Measurements from ENCODE around the gene S100Z.

The S100Z gene

DNA sequence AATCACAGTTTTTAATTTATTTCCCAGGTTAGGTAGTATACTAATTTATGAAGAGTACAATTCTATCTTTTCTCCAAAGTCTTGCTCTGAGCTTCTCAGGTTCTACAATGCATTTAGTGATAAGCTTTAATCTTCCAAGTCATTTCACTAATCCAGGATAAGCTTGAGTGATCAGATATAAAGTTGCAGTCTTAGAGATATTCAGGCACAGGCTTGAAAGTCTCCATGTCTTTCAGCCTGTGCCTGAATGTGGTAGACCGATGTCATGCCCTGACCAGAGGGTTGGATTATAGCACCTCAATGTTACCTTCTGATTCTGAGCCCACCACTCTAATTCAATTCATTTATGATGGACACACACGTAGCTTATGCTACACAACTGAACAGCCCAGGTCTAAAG is 106.2 kb downstream of the S100Z start:
- H3K27me3 ChIP-seq (ENCODE audit: insufficient read depth, low read depth, severe bottlenecking): peaks cover 41% of the 10 kb centered on the region
- no peak overlapping the region for H3K27ac ChIP-seq
- DNase-seq: peak; percentile 39
- H3K36me3 ChIP-seq: no peaks in the 10 kb centered on the region
- TF ChIP-seq, protein P1, sequence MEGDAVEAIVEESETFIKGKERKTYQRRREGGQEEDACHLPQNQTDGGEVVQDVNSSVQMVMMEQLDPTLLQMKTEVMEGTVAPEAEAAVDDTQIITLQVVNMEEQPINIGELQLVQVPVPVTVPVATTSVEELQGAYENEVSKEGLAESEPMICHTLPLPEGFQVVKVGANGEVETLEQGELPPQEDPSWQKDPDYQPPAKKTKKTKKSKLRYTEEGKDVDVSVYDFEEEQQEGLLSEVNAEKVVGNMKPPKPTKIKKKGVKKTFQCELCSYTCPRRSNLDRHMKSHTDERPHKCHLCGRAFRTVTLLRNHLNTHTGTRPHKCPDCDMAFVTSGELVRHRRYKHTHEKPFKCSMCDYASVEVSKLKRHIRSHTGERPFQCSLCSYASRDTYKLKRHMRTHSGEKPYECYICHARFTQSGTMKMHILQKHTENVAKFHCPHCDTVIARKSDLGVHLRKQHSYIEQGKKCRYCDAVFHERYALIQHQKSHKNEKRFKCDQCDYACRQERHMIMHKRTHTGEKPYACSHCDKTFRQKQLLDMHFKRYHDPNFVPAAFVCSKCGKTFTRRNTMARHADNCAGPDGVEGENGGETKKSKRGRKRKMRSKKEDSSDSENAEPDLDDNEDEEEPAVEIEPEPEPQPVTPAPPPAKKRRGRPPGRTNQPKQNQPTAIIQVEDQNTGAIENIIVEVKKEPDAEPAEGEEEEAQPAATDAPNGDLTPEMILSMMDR (IDR thresholded peaks at IDR 0.05; ENCODE audit: low read depth, low read length): no peak
- no peak overlapping the region for H3K4me3 ChIP-seq (ENCODE audit: low read depth, low read length)
- H3K9me3 ChIP-seq (ENCODE audit: severe bottlenecking): no peaks in the 10 kb centered on the region

DNA sequence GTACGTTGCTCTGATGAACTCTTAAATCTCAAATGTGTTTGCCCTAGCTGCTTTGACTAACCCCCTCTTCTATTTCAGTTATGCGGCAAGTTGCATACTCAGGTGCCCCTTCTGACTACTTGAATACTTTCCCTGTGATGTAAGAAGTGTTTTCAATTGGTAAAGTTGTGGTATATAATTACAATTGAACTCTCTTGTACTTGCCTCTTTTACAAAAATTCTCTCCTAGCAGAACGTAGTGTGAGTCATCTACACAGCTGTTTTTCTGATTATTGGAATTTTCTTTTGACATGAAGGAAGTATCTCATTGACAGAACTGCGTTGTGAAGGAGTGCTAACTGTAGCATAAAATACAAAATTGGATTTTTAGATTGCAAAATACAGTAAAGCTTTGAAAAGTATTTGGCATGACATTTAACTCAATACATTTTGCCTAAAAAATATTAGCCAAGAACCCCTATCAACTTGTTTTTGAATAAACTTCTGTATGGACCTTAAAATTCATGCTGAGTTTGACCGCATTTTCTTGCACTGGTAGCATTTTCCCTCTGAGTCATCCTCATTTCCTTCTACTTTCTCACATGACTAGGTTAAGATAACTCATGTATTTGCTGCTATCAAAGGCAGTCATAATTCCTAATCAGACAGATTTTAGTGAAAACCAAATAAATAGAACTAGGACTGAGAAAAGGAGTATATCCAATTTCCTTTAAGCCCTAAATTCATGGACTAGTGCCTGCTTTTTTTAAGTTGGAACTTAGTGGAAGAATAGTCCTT is 109.4 kb downstream of the S100Z start:
- Histone ChIP-seq H3K9me3 (ENCODE audit: severe bottlenecking) (no peaks in the 10 kb centered on the region), H3K36me3 (no peaks in the 10 kb centered on the region), H3K27ac (no peak overlapping the region), H3K4me3 (ENCODE audit: low read depth, low read length) (no peak overlapping the region), H3K27me3 (ENCODE audit: insufficient read depth, low read depth, severe bottlenecking) (peaks cover 20% of the 10 kb centered on the region)
- TF ChIP-seq, protein P1 (IDR thresholded peaks at IDR 0.05; ENCODE audit: low read depth, low read length): no peak
- no peak for DNase-seq

DNA sequence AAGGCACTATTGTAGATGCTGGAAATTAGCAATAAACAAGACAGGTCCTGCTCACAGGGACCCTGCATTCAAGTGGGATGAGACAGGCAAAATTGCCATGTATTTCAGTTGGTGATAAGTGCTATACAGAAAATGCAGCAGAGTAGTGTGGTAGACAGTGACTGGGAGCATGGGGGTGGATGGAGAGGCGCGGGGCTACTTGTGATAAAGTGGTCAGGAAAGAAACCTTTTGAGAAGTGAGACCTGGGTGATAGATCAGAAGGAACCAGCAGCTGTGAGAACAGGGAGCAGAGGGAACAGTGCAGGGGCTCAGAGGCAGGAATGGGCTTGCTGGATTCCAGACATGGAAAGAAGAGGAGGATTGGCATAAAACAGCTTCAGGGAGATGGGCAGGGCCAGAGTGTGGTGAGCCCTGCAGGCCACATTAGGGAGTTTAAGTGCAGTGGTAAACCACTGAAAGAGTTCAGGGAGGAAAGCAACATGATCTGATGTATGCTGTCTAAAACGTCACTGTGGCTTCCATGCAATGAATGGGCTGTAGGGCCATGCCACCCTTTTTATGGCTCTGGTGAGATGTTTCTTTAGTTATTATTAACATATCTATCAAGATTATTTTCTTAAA is 110.3 kb downstream of the S100Z start:
- TF ChIP-seq, protein P1 (IDR thresholded peaks at IDR 0.05; ENCODE audit: low read depth, low read length): no peak
- no peak for DNase-seq
- peaks cover 10% of the 10 kb centered on the region for H3K27me3 ChIP-seq (ENCODE audit: insufficient read depth, low read depth, severe bottlenecking)
- no peaks in the 10 kb centered on the region for H3K36me3 ChIP-seq
- no peaks in the 10 kb centered on the region for H3K9me3 ChIP-seq (ENCODE audit: severe bottlenecking)
- H3K4me3 ChIP-seq (ENCODE audit: low read depth, low read length): no peak overlapping the region
- H3K27ac ChIP-seq: no peak overlapping the region

DNA sequence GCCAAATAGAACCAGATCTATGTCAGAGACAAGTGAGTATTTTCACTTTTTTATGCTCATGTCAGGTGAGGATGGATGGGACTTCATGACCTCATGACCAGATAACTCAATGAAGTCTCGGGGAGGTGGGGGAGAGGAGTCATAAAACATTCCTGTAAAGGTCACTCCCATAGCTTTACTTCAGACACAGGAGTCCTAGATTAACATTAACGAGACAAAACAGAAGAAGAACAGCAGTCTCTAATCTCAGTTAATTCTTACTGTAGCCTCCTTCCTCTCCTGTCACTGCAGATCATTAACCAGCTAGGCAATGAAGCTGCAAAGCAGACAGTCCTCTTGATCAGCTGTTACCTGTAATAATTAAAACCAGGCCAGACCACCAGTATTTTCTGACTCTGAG is 114.2 kb downstream of the S100Z start:
- no peak for DNase-seq
- Histone ChIP-seq H3K4me3 (ENCODE audit: low read depth, low read length) (no peak overlapping the region), H3K36me3 (no peaks in the 10 kb centered on the region), H3K27me3 (ENCODE audit: insufficient read depth, low read depth, severe bottlenecking) (no peaks in the 10 kb centered on the region), H3K9me3 (ENCODE audit: severe bottlenecking) (no peaks in the 10 kb centered on the region), H3K27ac (no peak overlapping the region)
- TF ChIP-seq, protein P1 (IDR thresholded peaks at IDR 0.05; ENCODE audit: low read depth, low read length): no peak
